RWPE1 (cell line): ENCODE measurements around the gene PROCA1.

Experiments used
- CTCF ChIA-PET: fragments of 350-600 bp; sonication (Branson Sonifier 250); formaldehyde crosslinking; extraction: SDS; loops from one replicate; lab custom pipeline; 2021; lab: Yijun Ruan, JAX
- POLR2A ChIA-PET: fragments of 400-600 bp; formaldehyde crosslinking; extraction: SDS; loops from one replicate; lab custom pipeline; 2020; ENCODE audit warnings: antibody characterized with exemption; ENCODE audit not compliant: low non-redundant PET; lab: Yijun Ruan, JAX
- DNase-seq: peaks from one replicate; pipeline ENCODE4 v3.0.0; 2012; ENCODE audit warnings: low spot score
- H3K27ac ChIP-seq: fragments of 450-650 bp; 2 replicates; pipeline ENCODE4 v1.5.1; 2017
- CTCF ChIP-seq: fragments of 450-650 bp; conservative IDR thresholded peaks from 2 replicates; pipeline ENCODE4 v1.5.1; 2017; ENCODE audit warnings: low read depth, mild to moderate bottlenecking

PROCA1 gene

GRCh38 chr17:28704219-28704858, 7.3 kb downstream of the PROCA1 start:
- ChIA-PET CTCF (interaction anchor here (0.5 to 0.7 kb wide), 3 partner anchors 8 to 1428 kb away, joined by 3 to 4 read pairs (median 4); no protein-coding TSS in a partner anchor), POLR2A (no interaction called here)
- peak overlapping the region; percentile 51 for H3K27ac ChIP-seq
- no peak for TF ChIP-seq CTCF
- no peak for DNase-seq

- ChIA-PET POLR2A (no interaction called here), CTCF (interaction anchor here (0.7 kb wide), 1 partner anchor 9 kb away, joined by 4 read pairs; no protein-coding TSS in a partner anchor)
- H3K27ac ChIP-seq, result peak overlapping the region; percentile 51
- DNase-seq, result no peak
- no peak for TF ChIP-seq CTCF
Observed at GRCh38 chr17:28703552-28704218, 8.0 kb downstream of the PROCA1 start.

GRCh38 chr17:28702752-28703150, 8.9 kb downstream of the PROCA1 start:
- ChIA-PET CTCF (no interaction called here), POLR2A (no interaction called here)
- DNase-seq, result no peak
- no peak for TF ChIP-seq CTCF
- peak overlapping the region; percentile 51 for H3K27ac ChIP-seq

GRCh38 chr17:28702026-28702751, 9.5 kb downstream of the PROCA1 start:
- DNase-seq, result no peak
- ChIA-PET POLR2A (interaction anchor here (0.6 kb wide), 1 partner anchor 52 kb away, joined by 7 read pairs; no protein-coding TSS in a partner anchor), CTCF (no interaction called here)
- no peak for TF ChIP-seq CTCF
- peak overlapping the region; percentile 51 for H3K27ac ChIP-seq

GRCh38 chr17:28700830-28701492, 10.7 kb downstream of the PROCA1 start:
- POLR2A ChIA-PET, result interaction anchor here (0.5 kb wide), 1 partner anchor 90 kb away, joined by 3 read pairs; no protein-coding TSS in a partner anchor
- CTCF ChIA-PET, result no interaction called here
- no peak for TF ChIP-seq CTCF
- peak overlapping the region; percentile 51; the same call in 1 of the 2 replicates for H3K27ac ChIP-seq
- DNase-seq, result no peak

GRCh38 chr17:28700278-28700677, 11.4 kb downstream of the PROCA1 start:
- no peak for TF ChIP-seq CTCF
- CTCF ChIA-PET, result no interaction called here
- DNase-seq, result no peak
- POLR2A ChIA-PET, result interaction anchor here (0.5 kb wide), 1 partner anchor 89 kb away, joined by 3 read pairs; no protein-coding TSS in a partner anchor
- no peak overlapping the region for H3K27ac ChIP-seq
